Duodenal mucosa (tissue), 2 donors: ENCODE data around the gene PRDM4.

Source experiments
- H3K27ac ChIP-seq: one replicate; pipeline ENCODE4 v1.7.0; 2013; ENCODE audit warnings: low read depth, low read length
- H3K27me3 ChIP-seq, 2 donors: one replicate each; pipeline ENCODE4 v1.7.0; 2013; ENCODE audit warnings: low read length in 2 of 2, control low read depth in 1 of 2; ENCODE audit not compliant: insufficient read depth in 2 of 2, control insufficient read depth in 1 of 2
- H3K36me3 ChIP-seq, 2 donors: one replicate each; pipeline ENCODE4 v1.7.0; 2013; ENCODE audit warnings: low read length in 2 of 2, control low read depth in 1 of 2; ENCODE audit not compliant: insufficient read depth in 2 of 2, control insufficient read depth in 1 of 2
- H3K4me1 ChIP-seq, 2 donors: one replicate each; pipeline ENCODE4 v1.7.0; 2013; ENCODE audit warnings: low read length in 2 of 2, control low read depth in 1 of 2; ENCODE audit not compliant: insufficient read depth in 2 of 2, control insufficient read depth in 1 of 2
- H3K4me3 ChIP-seq, 2 donors: one replicate each; pipeline ENCODE4 v1.7.0; 2013; ENCODE audit warnings: low read length in 2 of 2, low read depth in 1 of 2
- H3K9ac ChIP-seq, 2 donors: one replicate each; pipeline ENCODE4 v1.7.0; 2013; ENCODE audit warnings: low read length in 2 of 2, low read depth in 1 of 2
- H3K9me3 ChIP-seq, 2 donors: one replicate each; pipeline ENCODE4 v1.7.0; 2013; ENCODE audit warnings: low read length in 2 of 2, control low read depth in 1 of 2; ENCODE audit not compliant: control insufficient read depth in 1 of 2

Gene PRDM4

DNA sequence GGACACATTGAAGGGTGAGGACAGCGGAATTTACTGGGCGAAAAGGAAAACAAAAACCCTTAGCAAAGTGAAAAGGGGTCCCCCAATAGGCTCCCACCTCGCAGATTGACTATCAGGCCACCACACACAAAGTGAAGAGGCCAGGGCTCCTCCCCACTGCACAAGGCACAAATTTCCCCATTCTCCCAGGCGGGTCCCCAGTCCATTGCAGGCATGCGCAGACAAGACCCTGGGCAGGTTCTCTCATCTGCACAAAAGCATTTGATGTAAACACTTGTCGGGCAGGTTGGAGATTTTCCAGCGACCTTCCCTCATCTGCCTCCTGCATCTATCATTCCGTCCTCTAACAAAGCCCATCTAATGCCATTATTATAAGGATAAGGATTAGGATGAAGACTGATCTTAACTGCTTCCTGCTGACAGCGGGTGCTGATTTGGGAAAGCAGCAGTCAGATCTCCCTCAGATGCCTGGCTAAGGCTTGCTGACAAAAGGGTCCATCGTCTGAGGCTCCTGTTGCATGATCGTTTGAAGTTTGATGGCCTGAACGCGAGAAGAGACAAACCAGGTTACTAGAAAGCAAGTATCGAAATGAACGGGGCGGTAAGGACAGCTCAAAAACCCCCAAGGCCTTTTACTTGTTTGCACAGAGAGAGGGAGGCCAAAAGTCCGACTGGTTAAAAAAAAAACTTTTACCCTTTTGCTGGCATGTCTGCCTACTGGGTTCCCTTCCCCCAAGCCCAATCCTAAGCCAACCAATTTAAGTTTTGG is 27.9 kb upstream of the PRDM4 start:
- H3K4me3 ChIP-seq, result no peak overlapping the region
- peaks cover 0 to 5% of the 10 kb centered on the region in 2 donors for H3K4me1 ChIP-seq
- H3K9ac ChIP-seq, result no peak overlapping the region
- no peaks in the 10 kb centered on the region for H3K9me3 ChIP-seq
- no peaks in the 10 kb centered on the region for H3K36me3 ChIP-seq
- H3K27me3 ChIP-seq, result peaks cover 0 to 3% of the 10 kb centered on the region in 2 donors
- no peak overlapping the region for H3K27ac ChIP-seq

DNA sequence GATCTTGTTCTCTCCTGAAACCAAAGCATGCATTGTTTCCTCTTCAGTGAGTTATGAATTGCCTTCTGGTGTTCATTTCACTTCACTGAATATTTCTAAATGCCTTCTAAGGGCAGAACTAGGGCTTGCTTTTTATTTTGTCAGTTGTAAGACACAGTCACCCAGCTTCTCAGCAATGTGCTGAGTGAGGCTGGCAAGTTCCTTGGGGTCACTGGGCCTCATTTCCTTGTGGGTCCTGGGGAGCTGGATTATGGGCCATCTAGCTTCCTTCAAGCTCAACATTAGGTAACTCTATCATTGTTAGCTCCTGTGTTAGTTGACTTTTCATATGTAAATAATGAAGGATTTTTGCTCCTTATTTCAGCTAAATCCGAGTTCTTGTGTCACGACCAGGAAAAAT is 27.3 kb upstream of the PRDM4 start:
- Histone ChIP-seq H3K9me3 (no peaks in the 10 kb centered on the region), H3K36me3 (no peaks in the 10 kb centered on the region), H3K27ac (no peak overlapping the region), H3K27me3 (peaks cover 0 to 3% of the 10 kb centered on the region in 2 donors), H3K4me1 (peaks cover 0 to 5% of the 10 kb centered on the region in 2 donors), H3K4me3 (no peak overlapping the region), H3K9ac (no peak overlapping the region)

DNA sequence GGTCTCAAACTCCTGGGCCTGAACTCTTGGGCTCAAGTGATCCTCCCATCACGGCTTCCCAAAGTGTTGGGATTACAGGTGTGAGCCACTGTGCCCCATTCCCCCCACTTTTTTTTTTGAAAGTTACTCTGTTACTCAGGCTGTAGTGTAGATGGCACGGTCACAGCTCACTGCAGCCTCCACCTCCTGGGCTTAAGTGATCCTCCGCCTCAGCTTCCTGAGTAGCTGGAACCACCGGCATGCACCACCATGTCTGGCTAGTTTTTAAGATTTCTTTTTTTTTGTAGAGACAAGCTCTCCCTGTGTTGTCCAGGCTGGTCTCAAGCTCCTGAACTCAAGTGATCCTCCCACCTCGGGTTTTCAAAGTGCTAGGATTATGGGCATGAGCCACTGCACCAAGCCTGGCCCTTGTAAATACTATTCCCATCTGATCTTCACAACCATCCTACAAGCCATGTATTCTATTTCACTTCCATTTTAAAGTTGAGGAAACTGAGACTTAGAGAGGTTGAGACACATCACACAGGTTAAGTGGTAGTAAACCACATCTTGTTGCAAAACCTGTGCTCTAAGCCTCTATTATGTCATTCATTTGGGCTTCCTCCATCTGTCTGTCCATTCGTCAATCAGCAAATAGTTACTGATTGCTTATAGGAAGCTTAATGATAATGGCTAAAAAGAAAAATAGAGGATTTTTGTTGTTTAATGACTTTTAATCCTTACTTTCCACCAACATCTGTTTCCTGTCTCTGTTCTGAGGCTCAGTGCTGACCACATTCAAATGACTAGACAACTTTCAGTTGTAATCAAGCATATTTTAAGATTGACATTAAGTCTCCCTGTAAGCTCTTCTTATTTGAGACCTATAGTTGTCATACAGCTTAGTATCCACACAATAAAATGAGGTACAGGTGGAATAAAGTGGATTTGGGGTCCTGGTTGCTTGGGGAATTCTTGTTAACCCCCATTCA is 22.8 kb upstream of the PRDM4 start:
- Histone ChIP-seq H3K27ac (no peak overlapping the region), H3K9ac (no peak overlapping the region), H3K4me3 (no peak overlapping the region), H3K4me1 (peaks cover 4 to 5% of the 10 kb centered on the region in 2 donors), H3K9me3 (no peaks in the 10 kb centered on the region), H3K36me3 (no peaks in the 10 kb centered on the region), H3K27me3 (peaks cover 0 to 3% of the 10 kb centered on the region in 2 donors)

DNA sequence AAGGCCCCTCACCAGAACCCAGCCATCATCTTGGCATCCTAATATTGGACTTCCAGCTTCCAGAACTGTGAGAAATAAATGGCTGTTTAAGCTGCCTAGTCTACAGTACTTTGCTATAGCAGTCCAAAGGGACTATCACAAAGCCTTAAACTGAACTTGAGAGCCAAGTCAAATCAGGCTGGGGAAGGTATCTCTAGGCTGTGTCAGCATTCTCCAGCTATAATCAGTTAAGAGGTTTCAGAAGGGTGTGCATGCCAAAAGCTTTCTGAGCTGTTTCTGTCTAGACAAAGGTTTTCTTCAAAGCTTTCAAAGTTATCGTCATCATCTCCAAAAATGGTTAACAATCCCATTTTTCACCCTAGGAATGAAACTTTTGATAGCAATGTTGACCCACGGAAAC is 21.1 kb upstream of the PRDM4 start:
- Histone ChIP-seq H3K36me3 (no peaks in the 10 kb centered on the region), H3K4me1 (peaks cover 4 to 5% of the 10 kb centered on the region in 2 donors), H3K9ac (no peak overlapping the region), H3K27ac (no peak overlapping the region), H3K4me3 (no peak overlapping the region), H3K9me3 (no peaks in the 10 kb centered on the region), H3K27me3 (peaks cover 0 to 8% of the 10 kb centered on the region in 2 donors)

DNA sequence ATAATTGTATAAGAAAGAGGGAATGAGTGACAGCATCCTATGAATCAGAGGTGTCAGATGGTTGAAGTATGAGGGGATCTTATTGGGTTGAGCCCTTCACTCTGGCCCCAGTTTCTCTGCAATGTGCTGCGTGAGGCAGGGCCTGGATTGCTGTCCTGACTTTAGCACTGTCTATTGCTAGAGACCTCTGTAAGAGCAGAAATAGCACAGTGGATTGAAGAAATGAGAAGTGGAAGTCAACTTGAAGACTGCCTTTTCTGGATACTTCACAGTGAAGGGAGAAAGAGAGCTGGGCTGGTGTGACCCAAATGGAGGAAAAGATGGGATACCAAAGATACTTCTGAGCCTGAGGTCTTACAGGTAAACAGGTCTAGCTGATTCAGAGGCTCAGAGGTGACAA is 19.4 kb upstream of the PRDM4 start:
- no peak overlapping the region for H3K27ac ChIP-seq
- peaks cover 6 to 20% of the 10 kb centered on the region in 2 donors for H3K27me3 ChIP-seq
- no peaks in the 10 kb centered on the region for H3K9me3 ChIP-seq
- no peak overlapping the region for H3K4me3 ChIP-seq
- peaks cover 4 to 5% of the 10 kb centered on the region in 2 donors for H3K4me1 ChIP-seq
- H3K36me3 ChIP-seq, result no peaks in the 10 kb centered on the region
- H3K9ac ChIP-seq, result no peak overlapping the region

DNA sequence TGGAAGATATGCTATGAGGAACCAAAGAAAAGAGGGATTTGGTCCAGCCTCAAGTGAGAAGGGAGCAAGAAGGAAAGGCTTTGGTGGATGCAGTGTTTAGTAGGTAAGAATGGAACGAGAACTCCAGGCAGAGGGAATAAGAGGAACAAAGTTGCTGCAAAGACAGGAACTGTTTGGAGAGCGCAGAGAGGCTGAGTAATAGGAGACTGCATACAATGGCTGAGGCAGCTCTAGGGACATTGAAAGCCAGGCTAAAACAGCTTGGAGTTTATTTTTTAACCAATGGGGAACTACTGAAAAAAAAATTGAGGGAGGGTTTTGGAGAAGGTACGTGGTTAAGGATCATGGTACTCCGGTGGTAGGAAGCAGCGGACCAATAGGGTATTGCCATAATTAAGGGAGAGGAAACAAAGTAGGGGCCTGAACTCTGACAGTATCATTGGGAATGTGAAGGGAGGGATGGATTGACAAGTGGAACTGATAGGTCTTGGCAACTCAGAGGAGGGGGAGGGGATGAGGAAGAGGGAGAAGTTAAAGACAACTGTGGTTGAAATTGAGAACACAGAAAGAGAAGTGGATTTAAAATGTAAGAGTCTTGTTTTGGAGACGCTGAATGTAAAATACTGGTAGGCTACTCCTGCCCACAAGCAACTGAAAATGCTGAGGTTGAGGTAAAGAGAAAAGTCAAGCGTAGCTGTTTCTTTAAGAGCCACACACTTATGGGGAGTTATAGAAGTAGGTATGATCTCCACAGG is 18.3 kb upstream of the PRDM4 start:
- Histone ChIP-seq H3K4me1 (peaks cover 3 to 4% of the 10 kb centered on the region in 2 donors), H3K27ac (no peak overlapping the region), H3K9me3 (no peaks in the 10 kb centered on the region), H3K9ac (no peak overlapping the region), H3K36me3 (no peaks in the 10 kb centered on the region), H3K4me3 (no peak overlapping the region), H3K27me3 (peaks cover 12 to 30% of the 10 kb centered on the region in 2 donors)

DNA sequence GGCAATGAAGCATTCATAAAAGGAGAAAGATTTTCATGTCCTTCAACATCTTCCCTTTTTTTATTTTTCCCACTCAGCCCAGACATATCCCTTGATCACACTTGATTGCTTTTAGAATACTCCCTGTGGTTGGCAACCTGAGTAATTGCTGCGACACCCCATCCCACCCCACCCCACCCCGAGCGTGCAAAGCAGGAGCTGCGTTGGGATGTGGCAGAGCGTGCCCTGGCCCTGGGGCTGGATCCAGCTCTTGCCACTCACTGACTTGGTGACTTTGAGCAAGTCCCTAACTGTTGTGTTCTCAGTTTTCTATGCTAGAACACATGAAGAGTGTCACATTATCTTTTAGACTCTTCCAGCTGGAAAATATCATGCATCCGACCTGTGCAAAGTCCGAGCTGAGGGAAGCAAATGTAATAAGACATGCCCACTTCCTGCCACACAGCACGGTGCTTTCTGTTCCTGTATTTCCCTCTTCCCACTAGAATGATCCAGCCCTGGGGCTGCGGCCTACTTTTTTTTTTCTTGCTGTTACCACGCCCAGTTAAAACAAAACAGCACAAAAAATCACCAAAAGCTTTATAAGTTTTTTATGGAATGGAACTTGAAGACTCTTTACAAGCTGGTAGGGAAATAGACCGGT is 17.6 kb upstream of the PRDM4 start:
- Histone ChIP-seq H3K36me3 (no peaks in the 10 kb centered on the region), H3K4me1 (peaks cover 0 to 4% of the 10 kb centered on the region in 2 donors), H3K4me3 (no peak overlapping the region), H3K27ac (no peak overlapping the region), H3K9me3 (no peaks in the 10 kb centered on the region), H3K9ac (no peak overlapping the region), H3K27me3 (peaks cover 16 to 38% of the 10 kb centered on the region in 2 donors)

DNA sequence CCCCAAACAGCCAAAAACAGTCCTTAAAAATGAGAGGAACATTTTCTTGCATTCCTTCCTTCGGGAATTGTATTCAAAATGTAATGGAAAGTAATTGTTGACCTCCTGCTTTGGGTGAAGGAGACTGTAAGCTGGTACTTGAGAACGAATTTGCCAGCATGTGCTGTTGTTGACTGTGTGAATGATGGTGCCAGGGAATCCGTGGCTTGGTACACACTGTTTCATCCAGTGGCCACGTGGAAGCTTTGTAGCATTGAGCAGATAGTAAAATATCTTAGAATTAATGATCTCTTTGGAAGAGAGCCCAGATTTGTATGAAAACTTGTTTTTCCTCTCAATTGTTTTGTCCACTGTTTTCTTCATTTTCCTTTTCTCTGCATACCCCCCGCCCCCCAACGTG is 15.2 kb upstream of the PRDM4 start:
- no peaks in the 10 kb centered on the region for H3K9me3 ChIP-seq
- peaks cover 0 to 4% of the 10 kb centered on the region in 2 donors for H3K4me1 ChIP-seq
- no peak overlapping the region for H3K4me3 ChIP-seq
- no peak overlapping the region for H3K9ac ChIP-seq
- H3K36me3 ChIP-seq, result no peaks in the 10 kb centered on the region
- H3K27me3 ChIP-seq, result peaks cover 16 to 39% of the 10 kb centered on the region in 2 donors
- no peak overlapping the region for H3K27ac ChIP-seq

DNA sequence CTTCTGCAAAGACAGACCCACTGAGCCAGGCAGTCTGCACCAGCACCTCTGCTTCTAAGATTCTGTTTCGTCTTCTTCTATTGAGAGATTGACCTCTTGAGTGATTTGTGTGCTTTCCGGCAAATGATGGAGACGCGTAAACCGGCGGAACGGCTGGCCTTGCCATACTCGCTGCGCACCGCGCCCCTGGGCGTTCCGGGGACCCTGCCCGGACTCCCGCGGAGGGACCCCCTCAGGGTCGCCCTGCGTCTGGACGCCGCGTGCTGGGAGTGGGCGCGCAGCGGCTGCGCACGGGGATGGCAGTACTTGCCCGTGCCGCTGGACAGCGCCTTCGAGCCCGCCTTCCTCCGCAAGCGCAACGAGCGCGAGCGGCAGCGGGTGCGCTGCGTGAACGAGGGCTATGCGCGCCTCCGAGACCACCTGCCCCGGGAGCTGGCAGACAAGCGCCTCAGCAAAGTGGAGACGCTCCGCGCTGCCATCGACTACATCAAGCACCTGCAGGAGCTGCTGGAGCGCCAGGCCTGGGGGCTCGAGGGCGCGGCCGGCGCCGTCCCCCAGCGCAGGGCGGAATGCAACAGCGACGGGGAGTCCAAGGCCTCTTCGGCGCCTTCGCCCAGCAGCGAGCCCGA is 14.3 kb upstream of the PRDM4 start:
- no peaks in the 10 kb centered on the region for H3K9me3 ChIP-seq
- H3K27ac ChIP-seq, result no peak overlapping the region
- H3K4me1 ChIP-seq, result peaks cover 0 to 4% of the 10 kb centered on the region in 2 donors
- no peaks in the 10 kb centered on the region for H3K36me3 ChIP-seq
- H3K27me3 ChIP-seq, result peaks cover 16 to 39% of the 10 kb centered on the region in 2 donors
- peak overlapping the region in 1 of 2 donors; percentile 34 for H3K4me3 ChIP-seq
- no peak overlapping the region for H3K9ac ChIP-seq
